K562 (cell line): Measurements from ENCODE around the gene SLC13A3.

Source experiments
- EP300 ChIP-seq: IDR thresholded peaks from 2 replicates; pipeline ENCODE4 v1.6.1; 2012; ENCODE audit warnings: low read length, improper control_type of control experiment
- EZH2 ChIP-seq: IDR thresholded peaks from 2 replicates; pipeline ENCODE4 v1.6.1; 2012; ENCODE audit warnings: low read depth, mild to moderate bottlenecking, inconsistent platforms, low read length, borderline replicate concordance
- TF ChIP-seq, protein P1 (sequence below): sonication (generic); formaldehyde crosslinking; IDR thresholded peaks from 2 replicates; pipeline ENCODE4 v1.8.0; 2022; ENCODE audit warnings: missing genetic modification reagents, mild to moderate bottlenecking, borderline replicate concordance

DNA sequence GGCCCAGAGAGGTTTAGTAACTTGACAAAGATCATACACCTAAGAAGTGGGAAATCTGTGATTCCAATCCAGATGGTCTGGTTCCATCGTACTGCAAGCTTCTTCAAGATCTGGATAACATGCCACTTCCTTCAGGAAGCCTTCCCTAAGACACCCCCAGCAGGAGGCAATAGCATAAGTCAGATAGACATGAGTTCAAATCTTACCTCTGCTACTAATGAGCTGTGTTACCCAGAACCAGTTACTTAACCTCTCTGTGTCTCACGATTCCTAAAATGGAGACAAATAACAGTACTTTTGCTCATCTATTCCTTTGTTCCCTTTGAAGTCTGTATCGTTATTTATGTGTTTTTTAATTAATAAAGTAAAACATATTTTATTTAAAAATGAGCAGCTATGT, 78.5 kb downstream of the SLC13A3 start:
- TF ChIP-seq, protein P1, sequence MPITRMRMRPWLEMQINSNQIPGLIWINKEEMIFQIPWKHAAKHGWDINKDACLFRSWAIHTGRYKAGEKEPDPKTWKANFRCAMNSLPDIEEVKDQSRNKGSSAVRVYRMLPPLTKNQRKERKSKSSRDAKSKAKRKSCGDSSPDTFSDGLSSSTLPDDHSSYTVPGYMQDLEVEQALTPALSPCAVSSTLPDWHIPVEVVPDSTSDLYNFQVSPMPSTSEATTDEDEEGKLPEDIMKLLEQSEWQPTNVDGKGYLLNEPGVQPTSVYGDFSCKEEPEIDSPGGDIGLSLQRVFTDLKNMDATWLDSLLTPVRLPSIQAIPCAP, result no peak
- TF ChIP-seq EP300 (no peak), EZH2 (no peak)
